Liver (tissue), 9 donors: ENCODE data around the gene SYT8. TPM values are rescaled to one million over a fixed set of nuclear protein-coding genes. Genes with fewer than 3 reads are reported as not detected.

Source experiments
- DNase-seq: peaks from one replicate; pipeline ENCODE4 v3.0.0-alpha.2; 2017; ENCODE audit warnings: low spot score
- H3K27ac ChIP-seq, 2 donors: one replicate each; pipeline ENCODE4 v1.7.0; 2013; ENCODE audit warnings: inconsistent platforms in 2 of 2, low read length in 2 of 2, control low read depth in 1 of 2, low read depth in 1 of 2, mild to moderate bottlenecking in 1 of 2
- H3K27me3 ChIP-seq, 4 donors: one replicate each; pipeline versions ENCODE4 v1.6.1 to v1.7.0; 2013; ENCODE audit warnings: low read length in 3 of 4, inconsistent platforms in 1 of 4, mild to moderate bottlenecking in 1 of 4, moderate library complexity in 1 of 4; ENCODE audit not compliant: control insufficient read depth in 4 of 4, insufficient read depth in 4 of 4
- H3K36me3 ChIP-seq, 4 donors: one replicate each; pipeline versions ENCODE4 v1.6.1 to v1.7.0; 2013; ENCODE audit warnings: low read length in 3 of 4, mild to moderate bottlenecking in 3 of 4, low read depth in 1 of 4, moderate library complexity in 1 of 4; ENCODE audit not compliant: control insufficient read depth in 4 of 4, insufficient read depth in 3 of 4
- H3K4me1 ChIP-seq, 4 donors: one replicate each; pipeline versions ENCODE4 v1.6.1 to v1.7.0; 2013; ENCODE audit warnings: low read length in 3 of 4, mild to moderate bottlenecking in 3 of 4, moderate library complexity in 1 of 4; ENCODE audit not compliant: control insufficient read depth in 4 of 4, insufficient read depth in 4 of 4
- H3K4me3 ChIP-seq, 3 donors: one replicate each; pipeline versions ENCODE4 v1.6.1 to v1.7.0; 2013; ENCODE audit warnings: low read length in 3 of 3, control low read depth in 1 of 3, low read depth in 1 of 3, mild to moderate bottlenecking in 1 of 3
- H3K9ac ChIP-seq, 2 donors: one replicate each; pipeline ENCODE4 v1.7.0; 2013; ENCODE audit warnings: low read length in 2 of 2, mild to moderate bottlenecking in 2 of 2, moderate library complexity in 2 of 2, control low read depth in 1 of 2, low read depth in 1 of 2
- H3K9me3 ChIP-seq, 4 donors: one replicate each; pipeline versions ENCODE4 v1.6.1 to v1.7.0; 2013; ENCODE audit warnings: low read length in 3 of 4; ENCODE audit not compliant: control insufficient read depth in 4 of 4
- ATF3 ChIP-seq: IDR thresholded peaks from 2 replicates; pipeline ENCODE4 v1.6.1; 2016; ENCODE audit warnings: antibody characterized with exemption
- EGR1 ChIP-seq, 2 donors: IDR thresholded peaks; 2 replicates each; pipeline ENCODE4 v1.6.1; 2016 to 2018; ENCODE audit warnings: antibody characterized with exemption in 2 of 2, low read depth in 2 of 2
- FOXA1 ChIP-seq: IDR thresholded peaks from 2 replicates; pipeline ENCODE4 v1.6.1; 2016; ENCODE audit warnings: antibody characterized with exemption
- GABPA ChIP-seq, 2 donors: IDR thresholded peaks in 1 of 2; conservative IDR thresholded peaks in 1 of 2; 2 replicates each; pipeline ENCODE4 v1.6.1; 2016; ENCODE audit warnings: antibody characterized with exemption in 2 of 2, mild to moderate bottlenecking in 1 of 2, moderate library complexity in 1 of 2
- HNF4A ChIP-seq, 2 donors: conservative IDR thresholded peaks; 2 replicates each; pipeline ENCODE4 v1.6.1; 2016; ENCODE audit warnings: antibody characterized with exemption in 2 of 2, mild to moderate bottlenecking in 2 of 2
- HNF4G ChIP-seq: IDR thresholded peaks from 2 replicates; pipeline ENCODE4 v1.6.1; 2016; ENCODE audit warnings: antibody characterized with exemption
- MAX ChIP-seq: IDR thresholded peaks from 2 replicates; pipeline ENCODE4 v1.6.1; 2016; ENCODE audit warnings: antibody characterized with exemption
- RXRA ChIP-seq, 2 donors: IDR thresholded peaks; 2 replicates each; pipeline ENCODE4 v1.6.1; 2017 to 2018; ENCODE audit warnings: antibody characterized with exemption in 2 of 2, mild to moderate bottlenecking in 1 of 2
- TAF1 ChIP-seq: conservative IDR thresholded peaks from 2 replicates; pipeline ENCODE4 v1.6.1; 2016; ENCODE audit warnings: antibody characterized with exemption, mild to moderate bottlenecking
- YY1 ChIP-seq: IDR thresholded peaks from 2 replicates; pipeline ENCODE4 v1.6.1; 2016; ENCODE audit warnings: antibody characterized with exemption, mild to moderate bottlenecking
- WGBS: extraction: QIAGEN DNeasy Blood & Tissue Kit; methylation state at CpG from one replicate; pipeline ENCODE4 v1.1.7; 2013; 5-methylcytosine and 5-hydroxymethylcytosine counted together
- polyA plus RNA-seq, 2 donors: library from polyadenylated mRNA; stranded (reverse) in 1 of 2; unstranded in 1 of 2; fragments of 200-250 nt in 1 of 2; fragments of >200 nt in 1 of 2; fragmentation: Nextera tagmentation in 1 of 2; extraction: Ambion mirVana in 1 of 2; gene quantifications; one replicate each; pipeline versions ENCODE4 v1.2.1 to v1.2.3, GENCODE V29; 2013 to 2015
- total RNA-seq, 2 donors: library from RNA; depleted of rRNA; stranded (reverse); fragments of >200 nt; gene quantifications; one replicate each; pipeline ENCODE4 v1.2.3, GENCODE V29; 2014
- TF ChIP-seq, protein P1 (sequence below): IDR thresholded peaks from 2 replicates; pipeline ENCODE4 v1.6.1; 2016; ENCODE audit warnings: antibody characterized with exemption, mild to moderate bottlenecking
- TF ChIP-seq, protein P2 (sequence below): fragments of 150-350 bp; IDR thresholded peaks from 2 replicates; pipeline ENCODE4 v1.5.1; 2017; ENCODE audit warnings: improper control_type of control experiment, low read depth, low read length; ENCODE audit not compliant: missing input control
- donor health status: healthy.
- donor health status: healthy.
- donor health status: healthy.
- donor health status: healthy.
- donor health status: healthy.

SYT8 gene
- total and polyA plus RNA-seq, 4 donors: 0.17 to 0.99 (median 0.35) TPM

DNA sequence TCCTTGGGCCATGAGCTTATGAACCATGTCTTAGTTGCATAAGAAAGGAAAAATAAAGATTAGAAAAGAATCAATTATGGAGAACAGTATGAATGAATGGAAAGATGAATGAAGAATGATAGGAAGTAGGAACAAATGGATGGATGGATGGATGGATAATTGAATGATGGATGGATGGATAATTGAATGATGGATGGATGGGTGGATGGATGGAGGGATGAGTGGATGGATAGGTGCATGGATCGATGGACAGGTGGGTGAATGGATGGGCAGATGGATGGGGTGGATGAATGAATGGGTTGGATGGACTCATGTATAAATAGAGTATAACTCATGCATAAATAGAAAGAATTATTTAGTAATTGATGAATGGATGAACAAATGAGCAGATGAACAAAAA lies 25.3 kb downstream of the SYT8 start:
- Histone ChIP-seq H3K4me3 (no peak overlapping the region), H3K9ac (no peak overlapping the region), H3K27ac (no peak overlapping the region), H3K36me3 (no peaks in the 10 kb centered on the region), H3K9me3 (no peaks in the 10 kb centered on the region), H3K4me1 (peaks cover 0 to 12% (median 5%) of the 10 kb centered on the region in 4 donors), H3K27me3 (no peaks in the 10 kb centered on the region)
- WGBS: 85% methylated on average over 1 of the region's 1 CpG
- DNase-seq: no peak
- TF ChIP-seq HNF4G (no peak), ATF3 (no peak), MAX (no peak), YY1 (no peak), FOXA1 (no peak)

DNA sequence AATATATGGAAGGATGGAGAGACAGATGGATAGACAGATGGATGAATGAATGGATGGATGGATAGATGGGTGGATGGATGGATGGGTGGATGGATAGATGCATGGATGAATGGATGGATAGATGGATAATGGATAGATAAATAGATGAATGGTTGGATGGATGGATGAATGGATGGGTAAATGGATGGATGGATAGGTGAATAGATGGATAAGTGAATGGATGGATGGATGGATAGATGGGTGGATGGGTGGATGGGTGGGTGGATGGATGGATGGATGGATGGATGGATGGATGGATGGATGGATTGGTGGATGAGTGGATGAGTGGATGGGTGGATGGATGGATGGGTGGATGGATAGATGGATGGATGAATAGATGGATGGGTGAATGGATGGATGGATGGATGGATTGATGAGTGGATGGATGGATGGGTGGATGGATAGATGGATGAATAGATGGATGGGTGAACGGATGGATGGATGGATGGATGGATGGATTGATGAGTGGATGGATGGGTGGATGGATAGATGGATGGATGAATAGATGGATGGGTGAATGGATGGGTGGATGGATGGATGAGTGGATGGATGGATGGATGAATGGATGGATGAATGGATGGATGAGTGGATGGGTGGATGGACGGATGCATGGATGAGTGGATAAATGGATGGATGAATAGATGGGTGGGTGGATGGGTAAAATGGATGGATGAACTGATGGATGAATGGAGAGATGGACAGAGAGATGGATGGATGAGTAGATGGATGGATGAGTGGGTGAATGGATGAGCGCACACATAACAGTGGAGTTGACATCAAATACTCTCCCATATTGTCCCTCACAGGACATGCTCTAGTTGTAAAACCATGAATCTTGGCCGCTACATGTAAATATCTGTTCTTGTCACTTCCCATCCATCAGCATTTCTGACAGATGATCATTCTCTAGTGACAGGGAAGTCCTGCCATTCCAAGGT lies 26.9 kb downstream of the SYT8 start:
- no peak for DNase-seq
- H3K27ac ChIP-seq: no peak overlapping the region
- 87% methylated on average over 4 of the region's 4 CpGs for WGBS

More for the DNA sequence above, 26.9 kb downstream of the SYT8 start:
- H3K27me3 ChIP-seq: no peaks in the 10 kb centered on the region
- peaks cover 0 to 12% (median 5%) of the 10 kb centered on the region in 4 donors for H3K4me1 ChIP-seq
- no peaks in the 10 kb centered on the region for H3K36me3 ChIP-seq
- H3K9me3 ChIP-seq: no peaks in the 10 kb centered on the region
- TF ChIP-seq EGR1 (IDR thresholded peaks at IDR 0.05; ENCODE audit: low read depth in 2 of 2) (no peak), RXRA (IDR thresholded peaks at IDR 0.05) (no peak), TAF1 (no peak), HNF4G (no peak), MAX (no peak), GABPA (IDR thresholded peaks at IDR 0.05 in 1 of 2, conservative IDR thresholded peaks at IDR 0.05 in 1 of 2) (no peak), FOXA1 (no peak), HNF4A (conservative IDR thresholded peaks at IDR 0.05) (no peak)
- TF ChIP-seq, protein P1, sequence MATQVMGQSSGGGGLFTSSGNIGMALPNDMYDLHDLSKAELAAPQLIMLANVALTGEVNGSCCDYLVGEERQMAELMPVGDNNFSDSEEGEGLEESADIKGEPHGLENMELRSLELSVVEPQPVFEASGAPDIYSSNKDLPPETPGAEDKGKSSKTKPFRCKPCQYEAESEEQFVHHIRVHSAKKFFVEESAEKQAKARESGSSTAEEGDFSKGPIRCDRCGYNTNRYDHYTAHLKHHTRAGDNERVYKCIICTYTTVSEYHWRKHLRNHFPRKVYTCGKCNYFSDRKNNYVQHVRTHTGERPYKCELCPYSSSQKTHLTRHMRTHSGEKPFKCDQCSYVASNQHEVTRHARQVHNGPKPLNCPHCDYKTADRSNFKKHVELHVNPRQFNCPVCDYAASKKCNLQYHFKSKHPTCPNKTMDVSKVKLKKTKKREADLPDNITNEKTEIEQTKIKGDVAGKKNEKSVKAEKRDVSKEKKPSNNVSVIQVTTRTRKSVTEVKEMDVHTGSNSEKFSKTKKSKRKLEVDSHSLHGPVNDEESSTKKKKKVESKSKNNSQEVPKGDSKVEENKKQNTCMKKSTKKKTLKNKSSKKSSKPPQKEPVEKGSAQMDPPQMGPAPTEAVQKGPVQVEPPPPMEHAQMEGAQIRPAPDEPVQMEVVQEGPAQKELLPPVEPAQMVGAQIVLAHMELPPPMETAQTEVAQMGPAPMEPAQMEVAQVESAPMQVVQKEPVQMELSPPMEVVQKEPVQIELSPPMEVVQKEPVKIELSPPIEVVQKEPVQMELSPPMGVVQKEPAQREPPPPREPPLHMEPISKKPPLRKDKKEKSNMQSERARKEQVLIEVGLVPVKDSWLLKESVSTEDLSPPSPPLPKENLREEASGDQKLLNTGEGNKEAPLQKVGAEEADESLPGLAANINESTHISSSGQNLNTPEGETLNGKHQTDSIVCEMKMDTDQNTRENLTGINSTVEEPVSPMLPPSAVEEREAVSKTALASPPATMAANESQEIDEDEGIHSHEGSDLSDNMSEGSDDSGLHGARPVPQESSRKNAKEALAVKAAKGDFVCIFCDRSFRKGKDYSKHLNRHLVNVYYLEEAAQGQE: no peak
- TF ChIP-seq, protein P2, sequence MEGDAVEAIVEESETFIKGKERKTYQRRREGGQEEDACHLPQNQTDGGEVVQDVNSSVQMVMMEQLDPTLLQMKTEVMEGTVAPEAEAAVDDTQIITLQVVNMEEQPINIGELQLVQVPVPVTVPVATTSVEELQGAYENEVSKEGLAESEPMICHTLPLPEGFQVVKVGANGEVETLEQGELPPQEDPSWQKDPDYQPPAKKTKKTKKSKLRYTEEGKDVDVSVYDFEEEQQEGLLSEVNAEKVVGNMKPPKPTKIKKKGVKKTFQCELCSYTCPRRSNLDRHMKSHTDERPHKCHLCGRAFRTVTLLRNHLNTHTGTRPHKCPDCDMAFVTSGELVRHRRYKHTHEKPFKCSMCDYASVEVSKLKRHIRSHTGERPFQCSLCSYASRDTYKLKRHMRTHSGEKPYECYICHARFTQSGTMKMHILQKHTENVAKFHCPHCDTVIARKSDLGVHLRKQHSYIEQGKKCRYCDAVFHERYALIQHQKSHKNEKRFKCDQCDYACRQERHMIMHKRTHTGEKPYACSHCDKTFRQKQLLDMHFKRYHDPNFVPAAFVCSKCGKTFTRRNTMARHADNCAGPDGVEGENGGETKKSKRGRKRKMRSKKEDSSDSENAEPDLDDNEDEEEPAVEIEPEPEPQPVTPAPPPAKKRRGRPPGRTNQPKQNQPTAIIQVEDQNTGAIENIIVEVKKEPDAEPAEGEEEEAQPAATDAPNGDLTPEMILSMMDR: no peak
- H3K9ac ChIP-seq: no peak overlapping the region
- H3K4me3 ChIP-seq: no peak overlapping the region
